SK-N-DZ (cell line): ENCODE measurements around the gene LEAP2.

Experiments
- DNase-seq: peaks from one replicate; pipeline ENCODE4 v3.0.0-alpha.2; 2015; ENCODE audit warnings: low spot score
- small RNA-seq, 2 experiments: library from RNA; depleted of rRNA; stranded (forward); fragments of <200 nt; gene quantifications; one replicate each; pipeline ENCODE3, GENCODE V24; 2014

The LEAP2 gene

DNA sequence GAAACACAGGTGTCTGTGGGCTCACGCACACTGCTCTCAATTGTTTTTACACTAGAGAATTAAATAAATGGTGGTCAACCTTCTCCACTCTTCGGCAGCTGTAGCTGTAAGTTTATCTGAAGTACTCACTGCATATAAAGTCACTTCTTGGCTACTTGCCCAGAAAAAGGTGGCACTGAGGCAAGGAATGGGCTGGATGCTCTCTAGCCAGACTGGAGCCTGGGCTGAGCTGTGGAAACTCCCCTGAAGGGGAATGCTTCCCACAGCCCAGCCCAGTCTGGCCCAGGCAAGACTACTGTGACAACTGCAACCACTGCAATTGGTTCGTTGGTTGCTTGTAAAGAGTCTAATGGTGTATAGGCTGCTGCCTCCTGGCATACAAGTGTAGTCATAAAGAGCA, 4.5 kb downstream of the LEAP2 start:
- no peak for DNase-seq

- DNase-seq = peak; percentile 61
Observed at GRCh38 chr5:132883261-132883834, 9.9 kb downstream of the LEAP2 start.

- DNase-seq = no peak
Observed at GRCh38 chr5:132884548-132884947, 11.1 kb downstream of the LEAP2 start.

- DNase-seq = no peak
Observed at GRCh38 chr5:132886064-132886823, 12.8 kb downstream of the LEAP2 start.

- DNase-seq = no peak
Observed at GRCh38 chr5:132887283-132887682, 13.8 kb downstream of the LEAP2 start.

DNA sequence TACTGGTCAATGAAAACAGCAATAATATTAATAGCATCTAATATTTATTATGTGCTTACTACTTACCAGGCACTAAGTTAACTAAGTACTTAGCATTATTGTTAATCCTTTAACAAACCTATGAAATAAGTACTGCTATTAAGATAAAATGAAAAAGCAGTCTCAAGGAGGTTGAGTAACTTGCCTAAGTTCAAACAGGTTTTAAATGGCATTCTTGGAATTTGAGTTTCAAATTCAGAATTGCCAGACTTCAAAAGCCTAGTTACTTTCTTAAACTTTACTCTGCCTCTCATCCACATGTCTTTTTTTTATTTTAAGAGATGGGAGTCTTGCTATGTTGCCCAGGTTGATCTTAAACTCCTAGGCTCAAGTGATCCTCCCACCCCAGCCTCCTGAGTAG, 16.0 kb downstream of the LEAP2 start:
- no peak for DNase-seq

DNA sequence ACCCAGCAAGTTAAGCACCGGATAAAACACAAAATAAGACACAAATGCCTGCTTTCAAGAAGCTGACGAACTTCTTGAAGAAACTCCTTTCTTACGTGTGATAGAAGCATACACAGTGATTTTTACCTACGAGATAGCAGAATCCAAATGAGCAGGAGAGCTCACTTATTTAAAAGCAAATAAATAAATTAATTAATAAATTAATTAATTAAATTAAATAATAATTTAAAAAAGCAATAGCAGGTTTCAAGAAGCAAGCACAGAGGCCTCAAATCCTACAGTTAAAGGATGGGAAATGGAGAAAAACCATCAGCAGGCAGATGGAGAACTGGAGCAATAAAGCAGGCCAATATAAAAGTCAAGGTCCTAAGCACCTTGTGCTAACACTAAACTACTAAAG, 17.3 kb downstream of the LEAP2 start:
- DNase-seq = no peak

DNA sequence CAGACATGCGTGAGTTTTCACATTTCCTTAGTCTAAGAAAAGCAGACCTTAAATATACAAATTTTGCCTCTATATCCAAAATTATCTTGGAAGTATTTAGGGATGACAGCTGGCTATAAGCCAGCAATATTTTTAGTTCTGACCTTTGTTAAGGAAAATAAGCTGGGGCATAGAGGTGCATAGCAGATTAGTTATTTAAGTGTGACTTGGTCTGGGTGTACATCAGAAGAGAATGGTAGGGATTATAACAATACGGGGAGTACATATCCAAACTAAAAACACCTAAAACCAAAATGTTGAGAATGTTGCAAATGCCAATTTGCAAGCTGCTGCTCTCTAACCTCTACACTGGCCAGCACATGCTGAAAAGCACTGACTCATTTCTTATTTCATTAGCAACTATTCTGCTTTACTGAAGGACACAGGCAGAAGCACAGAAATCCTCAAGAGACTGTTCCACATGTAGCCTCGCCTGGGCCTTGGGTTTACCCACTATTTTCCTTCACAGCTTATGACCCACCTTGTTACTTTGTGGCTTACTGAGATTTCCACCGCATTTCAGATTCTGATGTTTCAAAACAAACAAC, 22.3 kb downstream of the LEAP2 start:
- DNase-seq = no peak

DNA sequence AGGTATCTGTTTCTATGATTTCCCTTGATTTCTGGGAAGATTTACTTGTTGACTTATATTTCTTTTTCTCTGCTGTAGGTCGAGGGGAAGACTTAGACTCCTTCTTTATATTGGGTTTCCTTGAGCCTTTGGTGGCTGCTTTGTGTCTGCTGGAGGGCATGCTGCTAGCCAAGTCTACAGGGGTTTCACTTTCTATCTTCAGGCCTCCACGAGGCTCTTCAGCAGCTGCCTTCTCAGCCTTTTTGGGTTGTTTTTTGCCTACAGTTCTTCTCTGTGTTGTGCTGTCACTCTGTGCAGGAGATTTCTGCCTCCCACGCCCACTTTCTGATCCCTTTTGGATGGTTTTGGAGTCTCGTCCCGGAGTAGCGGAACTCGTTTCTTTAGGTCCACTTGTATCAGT, 23.2 kb downstream of the LEAP2 start:
- no peak for DNase-seq

GRCh38 chr5:132898094-132898493, 24.6 kb downstream of the LEAP2 start:
- no peak for DNase-seq

GRCh38 chr5:132901036-132901435, 27.6 kb downstream of the LEAP2 start:
- no peak for DNase-seq

DNA sequence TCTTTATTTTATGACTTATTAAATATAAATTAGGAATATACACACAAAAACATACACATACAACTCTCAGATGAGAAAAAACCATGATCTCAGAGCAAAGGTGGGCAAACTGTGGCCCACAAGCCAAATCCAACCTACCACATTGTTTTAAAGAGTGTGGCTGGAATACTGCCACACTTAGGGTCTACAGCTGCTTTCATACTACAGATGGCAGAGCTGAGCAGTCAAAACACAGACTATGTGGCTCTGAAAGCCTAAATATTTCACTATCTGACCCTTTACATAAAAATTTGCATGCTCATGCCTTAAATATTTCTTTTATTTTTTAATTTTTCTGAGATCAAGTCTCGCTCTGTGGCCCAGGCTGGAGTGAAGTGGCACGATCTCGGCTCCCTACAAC, 28.3 kb downstream of the LEAP2 start:
- no peak for DNase-seq

- DNase-seq = no peak
Observed at GRCh38 chr5:132905938-132906337, 32.5 kb downstream of the LEAP2 start.

DNA sequence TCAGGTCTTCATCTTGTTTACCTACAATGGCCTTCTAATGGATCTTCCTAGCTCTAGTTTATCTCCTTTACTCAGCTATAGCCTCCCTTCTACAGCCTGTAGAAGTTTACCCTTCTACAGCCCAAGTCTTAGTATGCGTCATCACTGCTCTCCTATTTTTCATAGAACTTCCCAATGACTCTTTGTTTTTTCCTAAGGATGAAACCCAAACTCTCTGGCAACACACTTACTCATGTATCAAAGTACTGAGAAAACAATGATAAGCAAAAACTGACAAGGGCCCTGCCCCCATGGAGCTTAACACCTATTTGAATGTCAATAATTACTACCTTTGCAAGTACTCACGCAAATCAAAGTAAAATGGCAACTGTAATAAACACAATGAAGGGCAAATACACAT, 33.7 kb downstream of the LEAP2 start:
- DNase-seq = no peak

DNA sequence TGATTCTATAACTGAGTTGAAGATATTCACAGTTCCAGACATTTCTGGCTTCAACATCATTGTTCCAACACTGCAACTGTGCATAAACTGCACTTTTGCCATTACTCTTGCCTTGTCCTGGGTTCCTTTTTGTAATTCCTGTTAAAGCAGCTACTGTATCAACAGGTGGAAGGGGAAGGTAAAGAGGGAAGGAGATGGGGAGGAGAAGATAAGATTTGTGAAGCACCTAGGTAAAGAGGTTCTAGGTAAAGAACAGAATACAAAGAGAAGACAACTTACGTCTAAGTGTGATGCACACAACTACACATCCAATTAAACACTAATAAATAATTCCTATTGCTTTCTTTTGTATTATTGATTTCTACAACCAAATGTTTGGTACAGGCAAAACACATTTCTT, 36.2 kb downstream of the LEAP2 start:
- DNase-seq = no peak

DNA sequence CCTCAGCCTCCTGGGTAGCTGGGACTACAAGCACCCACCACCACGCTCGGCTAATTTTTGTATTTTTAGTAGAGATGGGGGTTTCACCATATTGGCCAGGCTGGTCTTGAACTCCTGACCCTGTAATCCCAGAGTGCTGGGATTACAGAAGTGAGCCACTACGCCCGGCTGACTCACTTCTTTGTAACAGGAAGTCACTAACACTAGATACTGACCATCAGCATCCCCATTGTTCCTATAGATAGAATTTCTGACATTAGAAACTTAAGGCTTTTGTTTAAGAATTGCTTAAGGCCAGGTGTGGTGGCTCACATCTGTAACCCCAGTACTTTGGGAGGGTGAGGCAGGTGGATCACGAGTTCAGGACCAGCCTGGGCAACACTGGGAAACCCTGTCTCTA, 42.2 kb downstream of the LEAP2 start:
- DNase-seq = no peak

DNA sequence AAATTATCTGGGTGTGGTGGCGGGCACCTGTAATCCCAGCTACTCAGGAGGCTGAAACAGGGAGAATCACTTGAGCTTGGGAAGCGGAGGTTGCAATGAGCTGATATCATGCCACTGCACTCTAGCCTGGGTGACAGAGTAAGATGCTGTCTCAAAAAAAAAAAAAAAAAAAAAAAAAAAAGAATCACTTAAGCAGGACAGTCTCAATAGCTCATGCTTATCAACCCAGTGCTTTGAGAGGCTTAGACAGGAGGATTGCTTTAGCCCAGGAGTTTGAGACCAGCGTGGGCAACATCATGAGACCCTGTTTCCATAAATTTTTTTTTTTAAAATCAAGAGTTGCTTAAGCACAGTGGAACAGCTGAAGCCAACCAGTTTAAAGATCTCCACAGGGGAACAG, 42.6 kb downstream of the LEAP2 start:
- no peak for DNase-seq

Small RNA genes within 50 kb of the gene (small RNA-seq; reads per million reads assigned to genes)
- 0 to 0.04 reads per million in 2 experiments for gene RNA5SP192
